ENCODE measurements around the gene SLCO2B1.

Gene SLCO2B1

DNA sequence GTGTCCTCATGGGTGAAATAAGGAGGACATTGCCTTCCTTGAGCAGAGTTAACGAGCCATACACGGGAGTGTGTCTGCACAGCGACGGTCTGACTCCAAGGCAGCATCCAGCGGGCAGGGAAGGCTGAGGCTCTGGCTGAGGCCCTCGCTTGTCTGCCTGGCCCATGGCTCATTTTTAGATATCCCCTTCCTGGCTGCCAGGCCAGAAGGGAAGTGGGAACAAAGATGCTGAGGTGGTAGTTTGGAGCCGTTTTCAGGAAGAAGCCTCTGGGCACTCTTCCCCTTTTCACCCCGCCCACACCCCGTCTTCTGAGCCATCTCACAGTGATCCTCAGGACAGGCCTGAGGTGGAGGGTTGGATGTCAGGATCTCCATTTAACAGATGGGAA, 3.0 kb upstream of the SLCO2B1 start:
- POLR2A ChIA-PET = no interaction called here
- CTCF ChIA-PET = interaction anchor here (0.7 to 12.3 kb wide), 5 partner anchors 42 to 895 kb away, joined by 3 to 298 read pairs (median 4); no protein-coding TSS in a partner anchor

GRCh38 chr11:75148436-75148983, 2.4 kb upstream of the SLCO2B1 start:
- no peaks in the 10 kb centered on the region for H3K9me3 ChIP-seq (ENCODE audit: control insufficient read depth, insufficient read depth, low read depth, low read length)
- TF ChIP-seq ZNF600 (tag by site-specific recombination; IDR thresholded peaks at IDR 0.05) (no peak), ZNF132 (tag by site-specific recombination; IDR thresholded peaks at IDR 0.05; ENCODE audit: borderline replicate concordance) (no peak), ZNF202 (tag by site-specific recombination; IDR thresholded peaks at IDR 0.05; ENCODE audit: borderline replicate concordance) (no peak), ZNF837 (tag by site-specific recombination; IDR thresholded peaks at IDR 0.05) (no peak), ZEB2 (tag by site-specific recombination; IDR thresholded peaks at IDR 0.05) (no peak), BCL6B (tag by site-specific recombination; IDR thresholded peaks at IDR 0.05) (no peak), ZNF843 (tag by site-specific recombination; IDR thresholded peaks at IDR 0.05) (no peak), ZNF501 (tag by site-specific recombination; IDR thresholded peaks at IDR 0.05) (no peak)

More for the DNA sequence above, 3.0 kb upstream of the SLCO2B1 start:
- Histone ChIP-seq H3K27ac (ENCODE audit: extremely low read depth, low read depth, low read length) (no peak overlapping the region), H3K4me3 (ENCODE audit: low read depth, low read length) (no peak overlapping the region), H3K9me3 (ENCODE audit: control insufficient read depth, insufficient read depth, low read depth, low read length) (no peaks in the 10 kb centered on the region), H3K36me3 (ENCODE audit: control insufficient read depth in 2 of 2, insufficient read depth in 1 of 2, low read length in 2 of 2) (no peaks in the 10 kb centered on the region), H3K4me1 (ENCODE audit: control insufficient read depth, insufficient read depth, low read length) (no peaks in the 10 kb centered on the region)
- TF ChIP-seq HOXC10 (CRISPR knock-in tag; IDR thresholded peaks at IDR 0.05) = no peak
- no peak for TF ChIP-seq ZNF76 (tag by site-specific recombination; IDR thresholded peaks at IDR 0.05; ENCODE audit: borderline replicate concordance, low read depth)
- TF ChIP-seq ZNF654 (tag by site-specific recombination; IDR thresholded peaks at IDR 0.05; ENCODE audit: low read depth) = no peak
- no peak for TF ChIP-seq PRDM6 (tag by site-specific recombination; IDR thresholded peaks at IDR 0.05)
- no peak for TF ChIP-seq ZNF138 (tag by site-specific recombination; IDR thresholded peaks at IDR 0.05; ENCODE audit: borderline replicate concordance)
- TF ChIP-seq ZNF664 (tag by site-specific recombination; IDR thresholded peaks at IDR 0.05) = no peak
- TF ChIP-seq ZNF510 (tag by site-specific recombination; IDR thresholded peaks at IDR 0.05; ENCODE audit: insufficient replicate concordance) = no peak
- no peak for TF ChIP-seq ZNF184 (tag by site-specific recombination; IDR thresholded peaks at IDR 0.05)
- TF ChIP-seq ZNF837 (tag by site-specific recombination; IDR thresholded peaks at IDR 0.05) = no peak
- TF ChIP-seq ZNF37A (tag by site-specific recombination; IDR thresholded peaks at IDR 0.05) = no peak
- no peak for TF ChIP-seq ZNF394 (tag by site-specific recombination; IDR thresholded peaks at IDR 0.05; ENCODE audit: borderline replicate concordance)

DNA sequence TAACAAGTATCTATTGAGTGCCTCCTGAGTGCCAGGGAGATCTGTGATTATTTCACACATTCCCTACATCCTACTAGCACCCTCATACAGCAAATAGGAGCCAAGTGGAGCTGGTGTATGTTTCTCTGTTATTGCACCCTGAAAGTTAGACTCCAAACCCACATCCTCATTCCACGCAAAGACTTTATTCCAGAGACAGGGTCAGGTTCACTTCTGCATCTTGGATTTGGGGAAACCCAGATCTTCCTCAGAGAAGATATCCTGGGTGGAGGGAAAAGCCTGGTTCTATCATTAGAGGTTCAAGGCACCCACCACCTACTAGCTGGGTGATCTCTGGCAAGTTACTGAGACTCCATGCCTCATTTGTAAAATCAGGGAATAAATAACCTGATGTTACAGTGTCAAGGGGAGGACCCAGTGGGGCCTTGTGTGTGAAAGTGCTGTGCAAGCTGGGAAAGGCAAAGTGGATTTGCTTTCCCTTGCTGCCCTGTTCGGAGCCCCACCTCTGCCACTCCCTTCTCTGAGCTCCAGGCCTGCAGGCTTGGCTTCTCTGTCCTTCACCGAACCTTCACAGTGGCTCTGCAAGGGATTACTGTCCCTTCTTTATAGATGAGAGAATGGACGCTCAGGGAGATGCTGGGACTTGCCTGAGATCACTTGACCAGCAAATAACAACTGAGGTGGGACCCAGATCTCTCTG, 991 bp upstream of the SLCO2B1 start:
- ChIA-PET CTCF (interaction anchor here (0.7 to 4.0 kb wide), 6 partner anchors 9 to 98 kb away, joined by 4 to 23 read pairs (median 4); no protein-coding TSS in a partner anchor), POLR2A (no interaction called here)
- Histone ChIP-seq H3K36me3 (ENCODE audit: control insufficient read depth in 2 of 2, insufficient read depth in 1 of 2, low read length in 2 of 2) (no peaks in the 10 kb centered on the region), H3K4me1 (ENCODE audit: control insufficient read depth, insufficient read depth, low read length) (no peaks in the 10 kb centered on the region), H3K9me3 (ENCODE audit: control insufficient read depth, insufficient read depth, low read depth, low read length) (no peaks in the 10 kb centered on the region), H3K4me3 (ENCODE audit: low read depth, low read length) (no peak overlapping the region), H3K27ac (ENCODE audit: extremely low read depth, low read depth, low read length) (no peak overlapping the region)
- TF ChIP-seq ZNF610 (tag by site-specific recombination; IDR thresholded peaks at IDR 0.05; ENCODE audit: borderline replicate concordance) (no peak), ZNF426 (tag by site-specific recombination; IDR thresholded peaks at IDR 0.05) (no peak), GFI1B (tag by site-specific recombination; IDR thresholded peaks at IDR 0.05) (no peak), ZNF266 (tag by site-specific recombination; IDR thresholded peaks at IDR 0.05; ENCODE audit: low read depth) (no peak), ZFP41 (tag by site-specific recombination; IDR thresholded peaks at IDR 0.05; ENCODE audit: borderline replicate concordance) (no peak), ZBTB6 (tag by site-specific recombination; IDR thresholded peaks at IDR 0.05) (no peak)

More at GRCh38 chr11:75148436-75148983, 2.4 kb upstream of the SLCO2B1 start:
- ChIA-PET CTCF (interaction anchor here (0.7 to 4.0 kb wide), 3 partner anchors 8 to 894 kb away, joined by 3 to 23 read pairs (median 22); no protein-coding TSS in a partner anchor), POLR2A (no interaction called here)
- no peak overlapping the region for H3K27ac ChIP-seq (ENCODE audit: extremely low read depth, low read depth, low read length)
- H3K36me3 ChIP-seq (ENCODE audit: control insufficient read depth in 2 of 2, insufficient read depth in 1 of 2, low read length in 2 of 2) = no peaks in the 10 kb centered on the region
- no peak overlapping the region for H3K4me3 ChIP-seq (ENCODE audit: low read depth, low read length)
- H3K4me1 ChIP-seq (ENCODE audit: control insufficient read depth, insufficient read depth, low read length) = no peaks in the 10 kb centered on the region

Data from HEK293 (cell line).